Left ventricle myocardium superior (tissue), 1 donor: Measurements from ENCODE around the gene MUC6. TPM values are rescaled to one million over a fixed set of nuclear protein-coding genes. Genes with fewer than 3 reads are reported as not detected.

Experiments
- ATAC-seq: fragments of 200-7000 bp; cut with Tn5 transposase; one replicate; pipeline ENCODE4 v1.9.1; 2020; ENCODE audit warnings: mild to moderate bottlenecking, moderate library complexity
- DNase-seq: peaks from one replicate; pipeline ENCODE4 v3.0.0-alpha.2; 2020
- intact Hi-C: fragments of 100-400 bp; cut with micrococcal nuclease; formaldehyde crosslinking; loops from one replicate; pipeline ENCODE4 v1.11.0; 2022
- total RNA-seq: library from RNA; stranded (reverse); fragmentation: NEBNext Ultra II Directional; extraction: Animal tissue kit (Norgen Biotek cat#: 25700); gene quantifications from one replicate; pipeline ENCODE4 v1.2.1, GENCODE V29; 2021
- donor health status: DM: no; HTN: yes; CAD: no; lungs with severe emphysema.

MUC6 gene
- total RNA-seq, 1 donor from 2014 or later = not detected

DNA sequence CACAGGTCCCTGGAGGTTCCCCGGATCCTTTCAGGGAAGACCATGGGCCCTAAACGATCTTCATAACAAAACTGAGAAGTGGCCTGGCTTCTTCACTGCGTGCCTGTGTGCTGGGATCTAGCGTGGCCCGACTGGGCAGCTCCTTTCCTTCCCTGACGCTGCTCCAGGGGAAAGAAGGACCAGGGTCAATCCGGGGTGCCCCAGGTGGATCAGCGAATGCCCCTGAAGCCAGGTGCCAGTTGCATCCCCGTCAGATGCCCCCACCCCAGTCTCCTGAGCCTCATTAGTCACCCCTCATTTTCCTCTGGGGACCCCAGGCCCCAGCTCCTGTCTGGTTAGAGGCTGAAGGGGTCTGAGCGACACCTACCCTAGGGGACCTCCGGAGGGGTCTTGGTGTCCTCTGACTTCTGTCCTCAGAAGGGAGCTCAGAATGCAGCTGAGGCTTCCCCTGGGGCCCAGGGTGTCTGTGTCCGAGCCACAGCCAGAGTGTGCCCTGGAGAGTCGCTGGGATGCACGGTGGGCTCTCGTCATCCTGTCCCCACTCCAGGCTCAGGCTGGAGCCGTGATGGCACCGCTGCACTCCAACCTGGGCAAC lies 18.7 kb upstream of the MUC6 start:
- intact Hi-C loops = no loop called here
- ATAC-seq (no peak), DNase-seq (no peak)

DNA sequence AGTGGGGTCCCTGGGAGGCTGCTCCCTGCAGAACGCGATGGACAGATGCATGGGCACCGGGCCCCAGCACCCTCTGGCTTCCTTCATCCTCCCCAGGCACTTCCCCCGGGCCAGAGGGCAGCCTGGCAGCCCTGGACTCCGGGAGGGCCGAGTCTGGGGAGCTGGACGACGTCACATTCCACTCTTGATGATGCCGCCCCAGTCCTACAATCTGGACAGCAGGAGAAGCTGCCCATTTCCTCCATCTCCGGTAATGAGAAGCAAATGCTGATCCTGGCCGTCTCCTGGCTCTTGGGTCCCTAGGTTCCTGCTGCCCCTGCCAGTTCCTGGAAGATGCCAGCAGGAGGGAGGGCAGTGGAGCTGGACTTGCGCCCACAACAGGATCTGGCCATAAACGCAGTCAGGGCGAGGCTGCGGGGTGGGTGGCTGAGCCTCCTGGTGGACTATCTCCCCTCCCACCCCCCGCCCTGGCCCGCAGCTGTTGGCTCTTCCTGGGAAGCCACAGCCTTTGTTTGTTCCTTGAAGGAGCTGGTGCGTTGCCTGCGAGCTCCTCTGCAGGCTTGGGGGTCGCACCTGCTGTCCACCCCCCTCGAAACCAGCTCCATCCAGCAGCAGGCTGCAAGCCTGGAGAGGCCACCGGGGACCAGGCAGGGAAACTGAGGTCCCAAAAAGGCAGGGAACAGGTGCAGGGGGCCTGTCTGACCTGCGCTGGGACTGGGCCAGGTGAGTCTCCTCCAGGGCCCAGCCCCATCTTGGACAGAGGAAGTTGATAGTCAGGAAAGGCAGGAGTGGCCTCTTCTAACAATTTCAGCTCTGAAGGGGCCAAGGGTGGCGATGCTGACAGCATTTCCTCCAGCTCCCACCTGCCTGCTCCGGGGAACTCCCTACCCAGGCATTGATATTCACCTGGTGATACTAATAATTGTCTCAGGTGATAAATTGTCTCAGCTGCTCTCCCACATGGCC lies 17.9 kb upstream of the MUC6 start:
- ATAC-seq (no peak), DNase-seq (no peak)
- intact Hi-C loops = no loop called here

DNA sequence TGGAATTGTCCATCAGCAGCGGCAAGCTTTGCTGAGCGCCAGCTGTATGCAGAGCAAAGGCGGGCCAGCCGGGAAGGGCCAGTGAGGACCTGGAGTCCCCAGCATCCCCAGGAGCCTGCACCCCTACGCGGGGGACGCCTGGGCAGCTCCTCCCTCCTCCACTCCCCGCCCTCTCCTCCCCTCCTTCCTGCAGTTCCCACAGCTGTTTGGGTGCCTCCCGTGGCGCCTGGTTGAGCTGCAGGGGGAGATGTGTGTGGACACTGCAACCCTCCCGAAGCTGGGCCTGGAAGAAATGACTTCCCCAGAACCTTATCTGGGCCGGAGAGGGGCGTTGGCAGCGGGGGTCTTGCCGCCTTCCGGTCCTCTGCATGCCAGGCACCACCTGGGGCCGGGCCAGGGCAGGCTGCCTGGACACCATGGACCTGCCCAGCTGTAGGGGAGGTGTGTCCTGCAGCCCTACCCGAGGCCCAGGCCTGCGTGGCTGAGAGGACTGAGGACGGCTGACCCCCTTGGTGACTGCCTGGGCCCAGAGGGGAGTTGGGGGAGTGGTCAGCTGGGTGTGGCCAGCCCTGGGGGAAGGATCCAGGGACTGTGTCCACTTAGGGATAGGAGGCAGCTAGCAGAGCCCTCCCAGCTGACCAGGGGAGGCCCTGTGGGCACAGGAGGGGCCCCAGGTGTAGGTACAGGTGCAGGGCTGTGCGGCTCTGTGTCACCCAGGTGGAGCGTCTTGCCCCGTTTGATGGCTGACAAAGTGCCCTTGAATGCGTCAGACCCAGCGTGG lies 16.8 kb upstream of the MUC6 start:
- intact Hi-C loops = no loop called here
- DNase-seq (no peak), ATAC-seq (no peak)

DNA sequence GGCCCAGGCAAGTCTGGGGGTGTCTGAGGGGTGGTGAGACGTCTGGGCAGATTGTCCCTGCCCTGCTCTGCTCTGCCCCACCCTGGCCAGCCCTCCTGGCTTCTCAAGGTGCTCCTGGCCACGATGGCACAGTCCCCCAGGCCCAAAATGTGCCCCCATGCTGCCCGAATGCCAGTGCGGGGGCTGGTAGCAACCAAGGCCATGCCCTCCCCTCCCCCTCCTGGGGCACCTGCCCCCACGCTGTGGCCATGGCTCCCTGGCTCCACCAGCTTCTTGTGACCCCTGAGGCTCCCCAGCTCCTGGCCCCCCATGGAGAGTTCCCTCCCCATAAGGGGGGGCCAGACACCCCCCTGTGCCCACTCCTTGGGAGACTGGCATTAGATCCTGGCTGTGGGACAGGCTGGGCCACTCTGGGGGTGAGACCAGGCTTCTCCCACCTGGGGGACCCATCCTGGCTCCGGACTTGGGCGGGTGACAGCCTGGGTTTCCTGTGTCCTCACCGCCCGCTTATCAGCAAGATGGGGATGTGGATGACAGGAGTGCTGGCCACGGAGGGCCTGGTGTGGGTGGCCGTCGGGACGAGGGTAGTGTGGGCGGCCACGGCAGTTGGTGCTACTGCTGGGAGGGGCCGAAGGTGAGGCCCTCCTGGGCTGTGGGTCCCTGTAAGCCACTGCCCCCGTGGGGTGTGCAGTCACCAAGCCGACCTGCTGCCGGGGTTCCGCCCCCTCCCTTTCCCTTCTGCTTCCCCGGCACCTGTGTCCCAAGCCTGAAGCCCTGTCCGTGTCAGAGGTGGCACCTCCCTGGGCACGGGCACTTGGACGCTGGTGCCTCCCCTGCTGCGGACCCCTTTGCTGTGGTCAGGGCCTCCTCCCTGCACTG lies 15.9 kb upstream of the MUC6 start:
- intact Hi-C loops = no loop called here
- ATAC-seq = no peak

DNA sequence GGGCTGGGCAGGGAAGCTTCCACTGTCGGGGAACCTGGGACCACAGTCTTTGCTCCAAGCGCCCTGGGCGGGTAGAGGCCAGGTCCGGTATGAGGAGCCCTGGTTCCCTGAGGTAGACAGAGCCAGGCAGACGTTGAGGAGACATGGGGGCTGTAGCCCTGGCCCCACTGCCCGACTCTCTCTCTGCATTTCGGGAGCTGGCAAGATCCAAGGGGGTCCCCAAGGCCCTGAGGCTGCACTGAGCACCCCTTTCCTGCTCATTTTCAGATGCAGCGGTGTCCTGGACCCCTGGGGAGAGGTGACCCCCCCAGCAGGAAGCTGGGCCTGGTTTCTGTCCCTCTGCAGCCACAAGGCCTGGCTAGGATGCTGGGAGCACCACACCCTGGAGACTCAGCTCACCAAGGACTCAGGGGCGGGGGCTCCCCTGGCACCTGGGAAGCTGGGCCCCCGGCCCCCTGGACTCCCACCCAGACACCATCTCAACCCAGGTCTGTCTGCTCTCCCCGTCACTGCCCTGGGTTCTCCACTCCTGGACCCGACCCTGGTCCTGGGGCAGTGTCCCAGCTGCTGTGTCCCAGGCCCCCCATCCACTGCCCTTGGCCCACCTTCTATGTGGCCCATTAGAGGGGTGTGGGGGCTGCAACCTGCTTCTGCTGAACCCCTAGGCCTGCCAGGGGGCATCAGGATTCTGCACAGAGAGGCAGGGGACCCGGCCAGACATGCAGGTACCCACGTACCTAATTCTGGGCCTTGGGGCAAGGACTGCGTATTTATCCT lies 15.0 kb upstream of the MUC6 start:
- peak; percentile 22 for DNase-seq
- intact Hi-C loops = no loop called here
- ATAC-seq = no peak

More for the DNA sequence above, 15.9 kb upstream of the MUC6 start:
- peak; percentile 25 for DNase-seq

DNA sequence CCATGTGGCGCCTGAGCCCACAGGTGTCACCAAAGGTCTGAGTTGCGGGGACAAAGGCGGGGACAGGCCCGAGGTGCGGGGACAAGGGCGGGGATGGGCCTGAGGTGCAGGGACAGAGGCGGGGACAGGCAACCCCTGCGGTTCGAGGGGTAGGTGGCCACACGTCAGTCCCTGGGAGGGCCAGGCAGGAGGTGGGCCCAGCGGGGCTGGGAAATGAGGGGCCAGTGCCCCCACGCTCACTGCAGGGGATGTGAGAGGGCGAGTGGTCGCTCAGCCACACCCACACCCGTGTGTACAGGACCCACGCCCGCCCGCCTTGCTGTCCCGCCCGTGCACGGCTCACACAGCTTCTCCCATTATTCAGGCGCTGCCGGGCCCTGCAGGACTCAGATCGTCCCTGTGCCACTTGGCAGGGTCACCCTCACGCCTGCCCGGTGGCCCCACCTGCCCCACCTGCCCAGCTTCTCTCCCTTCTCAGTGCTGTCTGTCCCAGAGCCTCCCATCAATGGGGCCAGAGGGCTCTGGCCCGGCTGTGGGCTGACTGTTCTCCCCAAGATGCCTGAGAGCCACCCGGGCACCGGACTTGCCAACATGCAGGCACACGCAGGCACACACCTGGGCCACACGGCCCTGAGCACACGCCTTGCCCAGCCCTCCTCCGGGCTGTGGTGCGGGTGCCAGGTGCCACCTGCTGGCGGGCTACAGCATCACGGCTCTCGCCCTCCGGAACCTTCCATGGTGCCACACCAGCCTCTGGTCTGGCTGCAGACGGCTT lies 14.2 kb upstream of the MUC6 start:
- peak; percentile 82 for DNase-seq
- intact Hi-C loops = no loop called here
- peak; percentile 94 for ATAC-seq

DNA sequence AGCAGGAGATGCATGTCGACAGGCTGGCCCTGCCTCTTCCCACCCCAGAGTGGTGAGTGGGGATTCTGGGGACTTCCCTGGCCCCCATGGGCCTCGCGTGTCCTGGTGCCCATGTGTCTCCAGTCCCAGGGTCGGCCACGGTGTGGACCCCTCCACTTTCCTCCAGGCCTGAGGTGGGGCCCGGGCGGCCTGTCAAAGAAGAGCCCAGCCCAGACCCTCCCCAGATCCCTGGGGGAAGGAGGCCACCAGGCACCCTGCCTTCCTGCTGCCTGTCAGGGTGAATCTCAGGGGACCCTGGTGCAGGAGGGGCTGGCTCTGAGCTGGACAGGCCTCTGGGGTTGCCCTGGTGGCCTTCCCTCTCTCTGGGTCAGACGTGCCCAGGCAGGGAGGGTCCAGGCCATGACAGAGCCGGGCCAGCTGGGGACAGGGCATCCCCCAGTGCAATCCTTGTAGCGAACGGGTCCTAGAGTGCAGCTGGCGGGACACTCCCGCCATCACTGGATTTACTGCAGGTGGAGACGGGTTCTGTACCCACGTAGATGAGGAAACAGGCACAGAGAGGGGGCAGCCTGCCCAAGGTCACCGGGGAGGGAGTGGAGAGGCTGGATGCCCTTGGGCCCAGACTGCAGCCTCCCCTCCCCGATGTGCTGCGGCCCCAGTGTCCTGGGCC lies 13.5 kb upstream of the MUC6 start:
- DNase-seq = no peak
- ATAC-seq = no peak

DNA sequence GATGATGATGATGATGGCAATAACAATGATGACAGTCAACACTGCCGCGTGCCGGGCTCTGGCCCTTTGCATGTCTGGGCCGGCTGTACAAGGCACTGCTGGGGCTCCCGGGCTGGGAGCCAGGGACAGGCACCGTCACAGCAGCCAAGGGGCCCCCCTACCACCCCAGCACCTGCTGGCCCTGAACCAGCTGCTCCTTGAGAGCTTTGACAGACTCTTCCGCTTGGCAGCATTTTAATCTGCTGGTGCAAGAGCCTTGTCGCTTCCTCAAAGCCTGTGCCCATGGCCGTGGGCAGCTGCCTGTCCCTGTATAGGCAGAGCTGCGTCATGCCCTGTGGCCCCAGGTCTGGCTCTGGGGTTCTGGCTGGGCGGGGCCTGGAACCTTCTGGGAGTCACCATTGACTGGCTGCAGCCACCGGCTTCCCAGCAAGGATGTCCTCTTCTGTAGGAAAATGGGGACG lies 12.9 kb upstream of the MUC6 start:
- intact Hi-C loops = no loop called here
- no peak for ATAC-seq
- DNase-seq = peak; percentile 30

More for the DNA sequence above, 13.5 kb upstream of the MUC6 start:
- intact Hi-C loops = no loop called here

DNA sequence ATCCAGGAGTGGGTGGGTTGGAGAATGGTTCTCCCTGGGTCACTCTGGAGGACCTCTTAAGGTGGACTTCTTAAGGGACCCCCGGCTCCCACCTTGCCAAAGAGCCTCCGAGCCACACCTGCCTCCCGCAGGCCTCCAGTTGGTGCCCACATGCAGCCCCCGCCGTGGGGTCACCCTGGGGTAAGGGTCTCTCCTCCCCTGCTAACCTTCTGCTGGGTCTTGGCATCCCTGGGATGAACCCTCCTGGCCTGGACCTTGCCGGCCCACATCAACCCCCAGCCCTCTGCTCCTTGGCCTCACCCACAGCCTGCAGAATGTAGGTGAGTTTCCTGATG lies 12.5 kb upstream of the MUC6 start:
- ATAC-seq (no peak), DNase-seq (no peak)
- intact Hi-C loops = no loop called here

DNA sequence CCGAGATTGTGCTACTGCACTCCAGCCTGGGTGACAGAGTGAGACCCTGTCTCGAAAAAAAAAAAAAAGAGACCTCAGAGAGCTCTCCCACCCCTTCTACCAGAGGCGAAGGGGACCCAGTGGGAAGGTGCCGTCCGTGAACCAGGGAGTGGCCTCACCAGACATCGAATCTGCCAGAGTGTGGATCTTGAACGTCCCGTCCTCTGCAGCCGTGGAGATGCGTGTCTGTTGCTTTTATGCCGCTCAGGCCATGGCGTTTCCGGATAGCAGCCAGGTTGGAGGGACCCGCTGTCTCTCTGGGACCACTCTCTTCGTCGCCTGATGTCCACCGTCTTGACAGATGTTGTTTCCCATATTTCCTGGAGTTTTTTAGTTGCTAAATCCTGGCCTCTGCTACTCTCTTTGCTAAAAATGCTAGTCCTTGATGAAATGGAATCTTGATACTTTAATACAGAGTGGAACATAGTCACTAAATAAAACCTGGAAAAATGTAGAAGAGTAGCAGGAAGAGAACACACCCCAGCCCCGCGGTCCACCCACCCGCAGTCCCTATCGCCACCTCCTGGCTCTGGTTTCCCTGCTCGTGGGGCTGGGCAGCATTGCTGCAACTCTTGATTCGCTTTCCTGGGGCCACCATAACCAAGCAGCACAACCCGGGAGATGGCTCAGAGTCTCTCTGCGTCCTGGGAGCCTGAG lies 12.0 kb upstream of the MUC6 start:
- DNase-seq = no peak
- intact Hi-C loops = no loop called here
- ATAC-seq = no peak

DNA sequence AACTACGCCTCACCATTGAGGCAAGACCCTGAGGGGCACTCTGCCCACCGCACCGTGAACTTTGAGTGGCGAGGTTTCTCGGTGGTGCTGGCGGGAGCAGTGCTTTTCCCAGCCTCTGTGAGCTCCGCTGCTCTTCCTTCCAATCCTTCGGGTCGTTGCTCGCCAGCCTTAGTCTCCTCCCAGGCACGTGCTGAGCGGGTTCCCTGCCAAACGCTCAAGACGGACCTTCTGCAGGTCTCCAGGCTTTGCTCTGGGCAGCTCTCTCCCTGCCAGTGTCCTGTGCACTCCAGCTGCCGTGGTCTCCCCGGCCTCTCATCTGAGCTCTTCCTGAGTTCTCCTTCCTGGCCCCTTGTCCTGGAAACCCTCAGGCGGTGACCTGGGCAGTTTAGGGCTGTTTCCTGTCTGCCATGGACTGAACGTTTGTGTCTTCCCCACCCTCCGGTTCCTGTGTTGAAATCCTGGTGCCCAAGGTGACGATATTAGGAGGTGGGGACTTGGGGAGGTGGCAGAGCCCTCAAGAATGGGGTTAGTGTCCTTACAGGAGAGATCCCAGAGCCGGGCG lies 11.2 kb upstream of the MUC6 start:
- ATAC-seq (no peak), DNase-seq (no peak)
- intact Hi-C loops = no loop called here

DNA sequence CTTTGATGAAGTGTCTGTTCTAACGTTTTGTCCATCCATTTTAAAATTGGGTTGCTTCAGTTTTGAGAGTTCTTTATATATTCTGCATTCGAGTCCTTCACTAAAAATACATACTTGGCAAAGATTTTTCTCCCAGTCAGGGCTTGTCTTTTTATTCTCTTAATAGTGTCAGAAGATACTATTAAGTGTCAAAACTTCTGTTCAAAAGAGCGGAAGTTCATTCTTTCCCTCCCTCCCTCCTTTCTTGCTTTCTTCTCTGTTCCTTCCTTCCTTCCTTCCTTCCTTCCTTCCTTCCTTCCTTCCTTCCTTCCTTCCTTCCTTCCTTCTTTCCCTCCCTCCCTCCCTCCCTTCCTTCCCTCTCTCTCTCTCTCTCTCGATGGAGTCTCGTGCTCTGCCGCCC lies 7.6 kb upstream of the MUC6 start:
- intact Hi-C loops = no loop called here
- ATAC-seq (no peak), DNase-seq (no peak)

DNA sequence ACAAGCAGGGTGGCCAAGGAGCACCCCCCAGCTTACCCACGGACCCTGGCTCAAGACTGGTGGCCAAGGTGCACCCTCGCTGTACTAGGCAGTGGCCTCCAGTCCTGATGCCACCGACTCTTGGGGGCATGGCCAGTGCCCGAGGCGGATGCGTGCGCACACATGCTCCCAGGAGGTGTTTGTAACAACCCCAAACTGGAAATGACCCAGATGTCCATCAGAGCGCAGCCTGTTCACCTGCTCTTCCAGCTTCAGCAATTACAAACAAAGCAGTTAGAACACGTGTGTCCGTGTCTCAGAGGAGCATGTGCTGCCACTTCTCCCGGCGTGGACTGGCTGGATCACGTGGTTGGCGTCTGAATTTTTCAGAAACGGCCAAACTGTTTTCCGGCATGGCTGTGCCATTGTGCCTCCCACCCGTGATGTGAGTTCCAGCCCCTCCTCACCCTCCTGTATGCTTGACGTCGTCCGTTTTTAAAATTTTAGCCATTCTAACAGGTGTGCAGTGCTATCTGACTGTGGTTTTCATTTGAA lies 7.1 kb upstream of the MUC6 start:
- intact Hi-C loops = no loop called here
- DNase-seq = peak; percentile 21
- no peak for ATAC-seq

DNA sequence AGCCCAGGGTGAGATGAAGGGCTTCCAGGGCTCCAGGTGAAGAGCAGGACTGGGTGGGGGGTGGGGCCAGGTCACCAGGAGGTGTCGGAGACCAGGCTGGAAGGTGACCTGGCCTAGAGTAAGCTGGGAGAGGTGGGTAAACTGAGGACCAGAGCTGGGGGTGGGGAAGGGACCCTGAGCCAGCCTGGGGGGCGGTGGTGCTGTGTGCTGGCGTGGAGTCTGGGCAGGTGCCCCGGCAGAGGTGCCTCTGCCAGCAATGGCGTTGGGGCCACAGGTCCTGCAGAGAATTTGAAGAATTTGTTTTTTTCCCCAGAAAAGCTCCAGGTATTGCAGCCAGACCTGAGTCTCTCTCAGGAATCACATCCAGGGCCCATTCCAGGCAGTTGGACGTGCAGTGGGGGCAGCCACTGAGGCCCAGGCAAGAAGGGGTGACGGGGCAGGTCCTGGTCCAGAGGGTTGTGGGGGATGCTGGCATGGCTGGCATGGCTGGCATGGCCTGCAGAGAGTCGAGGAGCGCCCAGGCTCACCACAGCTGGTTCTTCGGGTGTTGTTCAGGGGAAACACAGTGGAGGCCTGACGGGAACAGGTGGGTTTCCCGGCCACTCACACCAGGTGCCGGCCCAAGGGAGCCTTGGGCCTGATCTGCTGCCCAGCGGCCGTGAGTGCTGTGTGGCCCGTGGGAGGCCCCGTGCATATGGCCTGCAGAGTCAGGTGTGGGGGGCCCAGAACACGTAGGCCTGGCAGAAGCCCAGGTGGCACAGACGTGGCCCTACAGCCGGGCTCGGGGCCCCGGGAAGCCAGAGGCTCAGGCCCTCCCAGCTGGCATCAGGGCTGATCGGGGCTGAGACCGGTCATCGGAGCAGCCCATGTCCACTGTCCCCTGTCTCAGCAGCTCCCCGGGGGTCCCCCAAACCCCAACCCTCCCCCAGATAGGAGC lies 6.4 kb upstream of the MUC6 start:
- ATAC-seq (no peak), DNase-seq (peak; percentile 28)
- intact Hi-C loops = no loop called here
